Measurements from ENCODE around the gene PGGHG.
"Not testable (repeated sequence)": the region's sequence is repeated elsewhere in the genome, so short reads cannot be mapped to it uniquely, and the experiment has no call there.

DNA sequence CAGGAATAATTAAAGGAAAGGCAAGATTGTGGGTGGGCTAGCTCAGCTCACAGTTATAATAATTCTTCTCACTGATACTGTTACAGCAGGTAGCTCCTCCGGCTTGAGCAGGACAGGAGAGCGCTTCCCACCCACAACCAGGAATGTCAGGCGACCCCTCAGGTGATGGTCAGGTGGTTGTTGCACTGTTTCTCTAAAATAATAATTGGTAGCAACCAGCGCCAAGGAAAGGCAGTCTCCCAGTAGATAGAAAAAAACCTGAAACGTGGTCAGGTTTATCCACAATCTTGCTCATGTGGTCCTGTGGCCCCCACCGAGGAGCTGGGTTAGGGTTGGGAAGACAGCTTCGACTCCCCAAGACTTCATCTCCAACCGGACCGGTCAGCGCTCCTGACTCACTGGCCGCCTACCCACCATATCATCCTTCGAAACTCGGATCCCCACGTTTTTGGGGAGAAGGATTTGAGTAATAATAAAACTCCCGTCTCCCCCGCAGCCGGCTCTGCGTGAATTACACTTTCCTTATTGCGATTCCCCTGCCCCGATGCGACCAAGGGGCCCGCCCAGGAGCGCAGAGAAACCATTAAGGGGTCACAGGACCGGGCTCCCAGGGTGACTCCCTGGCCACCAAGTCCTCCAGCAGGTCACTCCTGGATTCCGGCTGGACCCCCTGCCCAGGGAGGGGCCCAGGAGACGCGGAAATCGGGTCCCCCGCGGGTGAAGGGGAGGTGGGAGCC is 28.9 kb downstream of the PGGHG start:
- not testable (repeated sequence) for TF ChIP-seq POLR2A, EP300 (IDR thresholded peaks at IDR 0.05)

Data from stomach (tissue), 4 donors.